Measurements from ENCODE around the gene ADAMTS12.

GRCh38 chr5:33808699-33809098, 83.1 kb downstream of the ADAMTS12 start:
- TF ChIP-seq, protein P1, sequence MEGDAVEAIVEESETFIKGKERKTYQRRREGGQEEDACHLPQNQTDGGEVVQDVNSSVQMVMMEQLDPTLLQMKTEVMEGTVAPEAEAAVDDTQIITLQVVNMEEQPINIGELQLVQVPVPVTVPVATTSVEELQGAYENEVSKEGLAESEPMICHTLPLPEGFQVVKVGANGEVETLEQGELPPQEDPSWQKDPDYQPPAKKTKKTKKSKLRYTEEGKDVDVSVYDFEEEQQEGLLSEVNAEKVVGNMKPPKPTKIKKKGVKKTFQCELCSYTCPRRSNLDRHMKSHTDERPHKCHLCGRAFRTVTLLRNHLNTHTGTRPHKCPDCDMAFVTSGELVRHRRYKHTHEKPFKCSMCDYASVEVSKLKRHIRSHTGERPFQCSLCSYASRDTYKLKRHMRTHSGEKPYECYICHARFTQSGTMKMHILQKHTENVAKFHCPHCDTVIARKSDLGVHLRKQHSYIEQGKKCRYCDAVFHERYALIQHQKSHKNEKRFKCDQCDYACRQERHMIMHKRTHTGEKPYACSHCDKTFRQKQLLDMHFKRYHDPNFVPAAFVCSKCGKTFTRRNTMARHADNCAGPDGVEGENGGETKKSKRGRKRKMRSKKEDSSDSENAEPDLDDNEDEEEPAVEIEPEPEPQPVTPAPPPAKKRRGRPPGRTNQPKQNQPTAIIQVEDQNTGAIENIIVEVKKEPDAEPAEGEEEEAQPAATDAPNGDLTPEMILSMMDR (IDR thresholded peaks at IDR 0.05) = no peak
- no peak for TF ChIP-seq POLR2A (IDR thresholded peaks at IDR 0.05)

All from body of pancreas (tissue), 4 donors.